IPS-18c (cell line): ENCODE data around the gene PTPN14.
"Not testable (repeated sequence)": the region's sequence is repeated elsewhere in the genome, so short reads cannot be mapped to it uniquely, and the experiment has no call there.

ENCODE experiments used
- H3K4me3 ChIP-seq: 2 replicates; pipeline ENCODE4 v1.7.0; 2013; ENCODE audit warnings: low read depth, mild to moderate bottlenecking, low read length, moderate library complexity; ENCODE audit not compliant: insufficient read depth
- H3K9me3 ChIP-seq: one replicate; pipeline ENCODE4 v1.6.1; 2013; ENCODE audit warnings: mild to moderate bottlenecking, low read length, moderate library complexity; ENCODE audit not compliant: control insufficient read depth, insufficient read depth

Gene PTPN14

DNA sequence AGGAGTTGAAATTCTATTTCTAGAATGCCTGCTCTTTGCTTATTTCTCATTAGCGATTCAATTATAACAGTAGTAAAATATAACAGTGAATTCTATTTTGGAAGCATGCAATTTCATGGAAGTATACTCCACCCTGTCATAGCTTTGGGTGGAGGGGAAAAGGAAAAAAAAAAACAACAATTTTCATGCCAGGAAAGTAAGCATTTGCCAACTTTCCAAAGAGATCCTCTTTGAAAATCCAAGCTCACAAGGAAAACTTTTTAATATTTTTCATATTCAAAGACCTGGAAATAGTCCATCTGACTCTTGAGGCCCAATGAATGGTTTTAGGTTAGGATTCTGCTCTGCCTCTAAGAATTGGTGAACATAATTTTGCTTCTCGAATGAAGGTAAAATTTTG, 134.5 kb downstream of the PTPN14 start:
- Histone ChIP-seq H3K9me3 (no peaks in the 10 kb centered on the region), H3K4me3 (no peak overlapping the region)

DNA sequence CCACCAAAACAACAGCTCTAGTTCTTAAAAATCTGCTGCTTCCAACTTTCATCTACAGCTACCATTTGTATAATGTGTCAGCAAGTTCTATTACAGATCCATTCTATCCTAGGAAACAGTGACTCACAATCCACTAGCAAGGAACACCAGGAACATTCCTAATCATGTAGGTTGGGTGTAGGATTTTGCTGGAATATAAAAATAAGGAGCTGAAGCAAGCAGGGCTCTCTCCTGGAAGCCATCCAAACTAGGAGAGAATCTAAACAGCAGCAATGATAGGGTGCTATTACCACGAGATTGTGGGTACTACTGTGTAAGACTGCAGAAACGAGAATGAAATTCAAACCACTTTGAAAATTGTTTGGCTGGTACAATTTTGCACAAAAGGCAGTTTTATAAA, 135.0 kb downstream of the PTPN14 start:
- Histone ChIP-seq H3K4me3 (no peak overlapping the region), H3K9me3 (no peaks in the 10 kb centered on the region)

DNA sequence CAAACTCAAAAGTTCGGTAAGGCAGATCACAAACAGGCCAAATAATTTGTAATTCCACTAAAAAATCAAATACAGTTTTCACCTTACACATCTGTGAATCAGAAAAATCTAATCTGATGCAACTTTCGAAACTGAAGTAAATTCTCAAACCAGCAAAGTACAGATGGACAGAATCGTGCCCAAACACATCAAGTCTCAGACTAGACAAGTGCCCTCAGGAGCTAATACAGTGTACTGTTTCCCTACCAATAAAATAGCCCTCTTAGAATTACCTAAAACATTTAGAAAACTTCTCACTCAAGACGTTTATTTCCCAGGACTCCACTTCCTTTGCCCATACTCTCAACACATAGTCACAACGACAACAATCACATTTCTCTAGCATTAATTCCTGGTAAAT, 136.3 kb downstream of the PTPN14 start:
- Histone ChIP-seq H3K9me3 (no peaks in the 10 kb centered on the region), H3K4me3 (no peak overlapping the region)

DNA sequence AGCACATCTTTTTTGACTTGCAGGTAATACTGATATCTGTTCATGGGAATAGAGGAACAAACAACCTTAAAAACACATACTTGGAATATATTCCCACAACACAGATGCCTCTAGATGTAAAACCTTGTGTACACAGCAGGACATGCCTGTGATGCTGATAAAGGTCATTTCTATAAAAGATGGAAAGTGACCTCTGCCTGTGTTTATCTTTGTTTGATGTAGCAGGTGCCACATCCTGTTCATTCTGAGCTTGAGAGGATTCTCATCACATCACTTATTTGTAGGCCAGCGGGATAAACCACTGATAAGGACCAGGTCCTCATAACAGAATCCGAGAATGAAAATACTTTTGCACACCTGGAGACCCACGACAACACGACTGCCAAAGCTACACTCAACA, 136.7 kb downstream of the PTPN14 start:
- Histone ChIP-seq H3K4me3 (no peak overlapping the region), H3K9me3 (no peaks in the 10 kb centered on the region)

DNA sequence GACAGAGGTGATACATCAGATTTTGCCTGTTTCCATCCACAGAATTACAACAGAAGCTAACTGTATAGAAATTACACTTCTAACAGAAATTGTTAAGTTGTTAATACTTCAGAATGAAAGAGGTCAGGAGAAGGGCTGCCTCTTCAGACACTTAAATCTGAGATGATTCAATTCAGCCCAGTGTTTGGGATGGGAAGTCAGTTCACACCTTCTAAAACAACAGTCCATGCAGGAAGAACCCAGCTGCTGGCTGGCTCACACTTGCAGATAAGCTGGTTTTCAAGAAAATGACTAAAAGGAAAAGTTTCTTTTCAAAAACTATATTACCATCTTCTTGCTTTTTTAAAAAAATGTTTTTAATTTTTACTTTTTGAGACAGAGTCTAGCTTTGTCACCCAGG, 138.1 kb downstream of the PTPN14 start:
- Histone ChIP-seq H3K9me3 (no peaks in the 10 kb centered on the region), H3K4me3 (no peak overlapping the region)

GRCh38 chr1:214404571-214405213, 146.7 kb downstream of the PTPN14 start:
- H3K4me3 ChIP-seq = no peak overlapping the region
- H3K9me3 ChIP-seq = no peaks in the 10 kb centered on the region

DNA sequence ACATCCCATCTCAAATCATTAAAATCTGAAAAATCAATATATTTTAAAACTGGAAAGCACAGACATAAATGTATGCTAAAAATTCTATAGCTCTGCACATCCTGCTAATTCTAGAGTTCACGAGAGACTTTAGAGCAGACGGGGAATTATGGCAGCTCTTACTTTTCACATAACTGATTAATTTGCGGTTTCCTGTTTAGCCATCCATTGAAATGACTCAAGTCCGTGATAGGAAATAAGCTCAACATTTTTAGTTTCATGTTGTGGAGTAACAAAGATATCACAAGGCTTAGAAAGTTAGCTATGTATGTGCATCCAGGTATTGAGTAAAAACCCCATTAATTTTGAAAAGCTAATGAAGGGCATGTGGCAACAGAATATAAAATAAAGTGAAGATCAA, 147.2 kb downstream of the PTPN14 start:
- H3K9me3 ChIP-seq = no peaks in the 10 kb centered on the region
- no peak overlapping the region for H3K4me3 ChIP-seq

- H3K9me3 ChIP-seq = no peaks in the 10 kb centered on the region
- no peak overlapping the region for H3K4me3 ChIP-seq
Measured at GRCh38 chr1:214403431-214403830, 148.0 kb downstream of the PTPN14 start.

GRCh38 chr1:214402613-214403083, 148.8 kb downstream of the PTPN14 start:
- Histone ChIP-seq H3K9me3 (no peaks in the 10 kb centered on the region), H3K4me3 (no peak overlapping the region)

- Histone ChIP-seq H3K4me3 (no peak overlapping the region), H3K9me3 (no peaks in the 10 kb centered on the region)
Measured at GRCh38 chr1:214401666-214402065, 149.7 kb downstream of the PTPN14 start.

DNA sequence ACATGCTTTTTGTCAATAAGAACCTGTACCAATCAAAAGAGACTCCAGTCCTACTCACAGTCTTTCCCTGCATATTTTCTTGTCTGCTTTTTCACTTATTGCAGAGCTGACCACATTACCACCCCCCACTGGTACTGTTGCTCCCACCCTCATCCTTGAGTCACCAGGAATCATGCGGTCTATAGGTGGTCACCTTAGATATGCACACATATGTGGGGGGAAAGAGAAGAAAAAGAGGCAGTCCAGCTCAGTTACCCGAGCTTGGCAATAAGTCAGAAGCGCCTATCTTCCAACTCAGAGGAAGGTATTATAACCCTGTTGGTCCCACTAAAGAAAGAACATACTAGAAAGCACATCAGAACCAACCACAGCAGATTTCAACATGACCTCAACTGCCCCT, 151.3 kb downstream of the PTPN14 start:
- no peak overlapping the region for H3K4me3 ChIP-seq
- H3K9me3 ChIP-seq = no peaks in the 10 kb centered on the region

DNA sequence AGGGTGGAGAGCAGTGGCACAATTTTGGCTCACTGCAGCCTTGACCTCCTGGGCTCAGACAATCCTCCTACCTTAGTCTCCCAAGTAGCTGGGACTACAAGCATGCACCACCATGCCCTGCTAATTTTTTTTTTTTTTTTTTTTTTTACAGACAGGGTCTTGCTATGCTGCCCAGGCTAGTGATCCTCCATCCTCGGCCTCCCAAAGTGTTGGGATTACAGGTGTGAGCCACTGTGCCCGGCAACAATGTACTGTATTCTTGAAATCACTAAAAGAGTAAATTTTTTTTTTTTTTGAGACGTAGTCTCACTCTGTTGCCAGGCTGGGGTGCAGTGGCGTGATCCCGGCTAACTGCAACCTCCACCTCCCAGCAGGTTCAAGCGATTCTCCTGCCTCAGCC, 152.9 kb downstream of the PTPN14 start:
- Histone ChIP-seq H3K9me3 (no peaks in the 10 kb centered on the region), H3K4me3 (no peak overlapping the region)

GRCh38 chr1:214397497-214397896, 153.9 kb downstream of the PTPN14 start:
- H3K4me3 ChIP-seq = no peak overlapping the region
- H3K9me3 ChIP-seq = no peaks in the 10 kb centered on the region

DNA sequence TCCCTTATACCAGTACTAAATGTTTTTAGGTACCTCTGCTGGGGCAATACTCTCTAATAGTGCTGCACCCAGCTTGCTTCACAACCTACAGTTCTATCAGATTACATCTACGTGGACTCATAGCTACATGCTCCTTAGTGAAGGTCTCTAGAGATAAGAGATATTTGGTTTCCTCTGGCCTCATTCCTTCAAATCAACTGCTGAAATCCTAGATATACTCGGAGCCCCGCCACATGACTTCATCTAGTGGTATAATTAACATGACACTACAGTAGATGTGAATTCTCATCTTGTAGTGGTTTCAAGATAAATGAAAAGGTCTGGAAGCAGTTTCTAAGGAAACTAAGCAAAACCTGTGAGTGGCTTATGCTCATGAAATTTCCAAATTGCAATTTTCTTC, 155.1 kb downstream of the PTPN14 start:
- no peak overlapping the region for H3K4me3 ChIP-seq
- H3K9me3 ChIP-seq = no peaks in the 10 kb centered on the region

- H3K4me3 ChIP-seq, H3K9me3 ChIP-seq: not testable (repeated sequence)
Measured at GRCh38 chr1:214394569-214394968, 156.8 kb downstream of the PTPN14 start.

GRCh38 chr1:214393086-214393485, 158.3 kb downstream of the PTPN14 start:
- H3K4me3 ChIP-seq = no peak overlapping the region
- H3K9me3 ChIP-seq = no peaks in the 10 kb centered on the region

DNA sequence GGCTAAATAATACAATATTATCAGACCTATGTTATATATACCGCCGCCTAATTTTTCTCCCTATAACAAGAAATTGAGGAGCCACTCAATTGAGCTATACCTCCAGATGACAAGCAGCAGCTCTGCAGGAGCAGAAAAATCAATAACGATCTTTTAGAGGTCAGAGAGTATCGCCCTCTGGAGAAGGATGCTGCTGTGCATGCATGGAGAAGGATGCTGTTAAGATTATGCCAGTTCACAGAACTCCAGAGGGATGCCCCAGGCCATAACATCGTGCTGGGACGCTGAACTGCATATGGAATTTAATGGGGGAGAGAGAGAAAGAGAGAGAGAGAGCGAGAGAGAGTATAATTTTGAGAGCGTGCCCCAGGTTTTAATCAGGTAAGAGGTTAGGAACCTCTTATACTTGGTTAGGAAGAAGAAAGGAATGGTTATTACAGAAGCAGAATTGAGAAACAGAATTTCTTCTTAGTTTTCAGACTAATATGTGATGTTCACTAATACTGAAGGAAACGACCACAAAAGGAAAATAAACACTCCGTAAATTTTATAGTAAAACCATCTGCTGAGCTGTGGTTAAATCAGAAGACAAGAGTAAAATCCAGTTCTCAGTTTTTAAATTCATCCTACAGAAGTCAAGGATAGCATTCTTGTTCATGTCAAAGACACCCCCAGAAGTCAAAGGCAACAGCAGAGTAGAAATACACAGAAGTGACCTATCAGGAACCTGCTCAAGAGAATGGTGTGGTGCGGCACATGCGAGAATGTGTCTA, 159.3 kb downstream of the PTPN14 start:
- H3K9me3 ChIP-seq = no peaks in the 10 kb centered on the region
- no peak overlapping the region for H3K4me3 ChIP-seq

- Histone ChIP-seq H3K4me3 (no peak overlapping the region), H3K9me3 (no peaks in the 10 kb centered on the region)
Measured at GRCh38 chr1:214389734-214390133, 161.7 kb downstream of the PTPN14 start.

DNA sequence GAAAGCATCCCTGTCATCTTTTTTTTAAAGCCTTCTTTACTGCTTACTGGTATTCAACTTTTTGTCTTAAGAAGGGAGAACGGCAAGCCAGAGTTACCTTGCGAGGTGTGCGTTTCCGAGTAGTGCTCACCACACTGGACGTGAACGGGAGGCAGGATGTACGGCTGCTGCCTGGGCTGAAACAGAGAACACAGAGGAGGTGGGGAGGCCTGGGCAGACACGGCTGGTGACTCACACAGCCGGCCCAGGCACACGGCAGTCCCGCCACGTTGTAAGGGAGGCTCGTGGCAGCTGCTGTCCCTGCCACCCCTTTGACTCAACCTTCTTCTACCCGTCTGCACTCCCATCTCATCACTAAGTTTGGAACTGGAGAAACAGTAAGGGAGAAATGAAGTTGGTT, 164.7 kb downstream of the PTPN14 start:
- Histone ChIP-seq H3K9me3 (no peaks in the 10 kb centered on the region), H3K4me3 (no peak overlapping the region)
